GM19240 (cell line): ENCODE data around the gene PADI6.
"Not testable (repeated sequence)": the region's sequence is repeated elsewhere in the genome, so short reads cannot be mapped to it uniquely, and the experiment has no call there.

Experiments
- DNase-seq: peaks from one replicate; pipeline ENCODE4 v3.0.0; 2011; ENCODE audit warnings: low spot score; ENCODE audit not compliant: insufficient read length

Gene PADI6

GRCh38 chr1:17404034-17404684 is 32.2 kb downstream of the PADI6 start:
- DNase-seq, result no peak

GRCh38 chr1:17404820-17405219 is 32.8 kb downstream of the PADI6 start:
- no peak for DNase-seq

GRCh38 chr1:17405898-17406759 is 34.1 kb downstream of the PADI6 start:
- peak; percentile 62 for DNase-seq

GRCh38 chr1:17406760-17407475 is 34.9 kb downstream of the PADI6 start:
- not testable (repeated sequence) for DNase-seq

- not testable (repeated sequence) for DNase-seq
These were observed 36.0 kb downstream of the PADI6 start for GRCh38 chr1:17407786-17408514.

DNA sequence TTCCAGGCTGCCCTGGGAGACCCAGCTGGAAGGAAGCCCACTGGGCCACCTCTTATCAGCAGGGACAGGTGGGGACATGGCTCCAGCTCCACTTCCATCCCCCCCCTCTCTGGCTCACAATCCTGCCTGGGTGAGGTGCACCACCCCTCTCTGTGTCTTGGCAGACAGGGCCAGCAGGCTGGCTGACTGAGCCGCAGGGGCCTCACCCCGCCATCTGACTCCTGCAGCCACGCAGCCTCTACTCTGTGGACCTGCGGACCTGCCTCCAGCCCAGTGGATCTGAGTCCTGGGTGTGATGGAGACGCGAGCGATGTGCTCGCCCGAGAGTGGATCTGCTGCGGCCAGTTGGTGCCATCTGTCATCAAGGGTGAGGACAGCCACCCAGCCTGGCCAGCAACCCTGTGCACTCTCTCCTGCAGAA is 37.4 kb downstream of the PADI6 start:
- DNase-seq, result no peak

DNA sequence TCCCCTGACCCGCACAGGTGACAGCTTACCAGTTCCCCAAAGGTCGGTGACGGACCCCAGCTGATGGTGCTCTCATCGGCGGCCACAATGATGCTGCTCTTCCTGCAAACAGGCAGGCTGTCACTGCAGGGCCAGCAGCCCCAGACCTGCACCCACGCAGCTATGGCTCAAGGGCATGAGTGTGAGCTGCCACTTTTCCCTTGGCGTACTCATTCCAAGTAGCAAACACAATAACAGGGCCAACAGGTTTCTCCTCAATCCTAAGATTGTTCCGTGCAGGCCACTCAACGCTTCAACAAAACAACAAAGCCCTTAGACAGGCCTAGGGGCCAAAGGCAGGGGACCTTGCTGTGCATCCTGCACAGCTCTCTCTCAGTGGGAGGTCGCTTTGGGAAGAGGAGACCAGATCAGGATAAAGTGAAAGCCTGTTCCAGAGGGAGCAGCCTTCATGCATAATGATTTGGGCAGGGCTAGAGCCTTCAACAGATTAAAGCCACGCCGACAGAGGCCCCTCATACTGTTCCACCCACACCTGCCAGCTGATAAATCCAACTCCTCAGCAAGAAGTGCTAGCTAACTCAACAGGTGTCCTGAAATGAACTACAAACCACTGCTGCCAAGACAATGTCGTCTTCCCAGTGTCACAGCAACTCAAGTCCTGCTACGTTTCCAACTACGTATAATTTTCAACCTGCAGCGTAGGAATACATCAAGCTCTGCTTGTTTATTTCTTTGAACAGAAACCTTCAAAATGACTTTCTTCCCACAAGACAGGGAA is 40.3 kb downstream of the PADI6 start:
- DNase-seq, result no peak

DNA sequence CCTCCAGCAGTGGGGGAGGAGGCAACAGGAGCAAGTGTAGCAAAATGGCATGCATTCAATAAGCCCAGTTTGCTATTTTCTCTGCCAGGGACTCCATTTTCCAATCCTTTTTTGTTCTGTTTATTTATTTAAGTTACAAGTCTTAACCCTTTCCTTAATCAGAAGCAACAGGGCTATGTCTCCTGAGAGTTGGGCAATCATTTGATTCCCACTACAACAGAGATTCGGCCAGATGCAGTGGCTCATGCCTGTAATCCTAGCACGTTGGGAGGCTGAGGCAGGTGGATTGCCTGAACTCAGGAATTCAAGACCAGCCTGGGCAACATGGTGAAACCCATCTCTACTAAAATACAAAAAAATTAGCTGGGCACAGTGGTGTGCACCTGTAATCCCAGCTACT is 42.0 kb downstream of the PADI6 start:
- no peak for DNase-seq

DNA sequence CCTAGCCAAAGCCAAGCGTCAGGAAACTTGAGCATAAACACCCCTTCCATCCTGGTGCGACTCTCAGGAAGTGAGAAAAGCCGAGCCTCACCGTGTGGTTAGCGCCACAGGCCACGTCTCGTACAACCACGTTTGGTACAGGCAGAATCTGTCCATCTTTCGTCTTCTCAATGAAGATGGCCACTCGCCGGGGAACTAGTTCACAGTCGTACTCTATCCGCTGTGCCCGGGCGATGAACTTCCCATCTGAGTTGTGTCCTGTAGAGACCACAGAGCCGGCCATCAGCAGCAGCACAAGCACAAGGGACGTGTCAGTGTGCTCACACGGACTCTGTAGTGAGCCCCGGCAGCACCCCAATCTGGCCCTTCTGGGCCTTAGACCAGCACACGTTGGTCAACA is 44.4 kb downstream of the PADI6 start:
- no peak for DNase-seq

DNA sequence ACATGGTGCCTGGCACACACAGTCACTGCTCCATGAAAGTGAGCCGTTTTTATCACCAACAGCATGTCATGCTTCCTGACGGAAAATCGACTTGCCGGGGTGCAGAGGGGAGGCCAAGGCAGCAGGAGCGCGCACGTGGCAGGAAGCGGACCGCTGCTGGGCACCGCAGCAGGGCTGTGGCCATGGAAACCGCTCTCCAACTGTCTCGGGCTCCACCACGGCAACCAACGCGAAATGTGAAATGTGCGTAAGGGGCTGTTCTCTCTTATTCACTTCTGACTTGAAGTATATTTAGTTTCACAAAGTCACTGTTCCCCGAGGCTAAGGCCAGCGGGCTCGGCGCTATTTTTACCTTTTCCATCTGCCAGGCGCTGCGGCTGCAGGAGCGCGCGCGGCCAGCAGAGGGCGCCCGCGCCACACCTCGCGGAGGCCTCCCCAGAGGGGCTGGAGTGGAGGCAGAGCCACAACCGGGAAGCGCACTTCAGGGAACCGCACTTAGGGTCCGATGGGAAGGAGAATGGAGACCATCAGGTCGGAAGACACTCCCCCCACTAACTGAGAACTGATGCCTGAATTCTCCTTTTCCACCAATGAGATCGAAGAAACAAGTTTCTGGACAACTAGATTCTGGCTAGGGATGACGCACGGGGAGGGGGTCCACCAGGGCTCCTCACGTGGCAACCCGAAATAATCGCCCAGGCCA is 47.8 kb downstream of the PADI6 start:
- DNase-seq, result peak; percentile 83

- DNase-seq, result no peak
These were observed 48.5 kb downstream of the PADI6 start for GRCh38 chr1:17420391-17420918.

GRCh38 chr1:17422461-17422860 is 50.5 kb downstream of the PADI6 start:
- DNase-seq, result no peak

DNA sequence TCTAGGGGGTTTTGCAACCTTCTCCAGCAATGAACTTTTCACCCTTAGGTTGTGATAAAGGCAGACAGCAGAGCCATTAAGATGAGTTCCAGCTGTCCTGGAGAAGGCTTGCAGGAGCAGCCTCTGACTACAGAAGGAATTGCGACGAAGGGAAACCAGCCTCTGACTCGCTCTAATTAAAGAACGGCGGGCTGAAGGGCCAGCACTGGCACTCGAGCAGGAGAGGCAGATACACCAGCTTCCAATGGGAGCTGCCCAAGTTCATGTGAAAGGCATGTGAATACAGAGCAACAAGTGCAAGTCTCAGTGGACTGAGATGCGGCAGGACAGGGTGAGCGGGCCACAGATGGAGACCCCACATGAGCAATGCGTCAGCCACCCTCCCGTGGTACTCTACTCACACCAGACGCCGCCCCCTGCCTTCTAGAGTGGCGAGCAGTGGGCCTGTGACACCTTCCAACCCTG is 51.8 kb downstream of the PADI6 start:
- DNase-seq, result no peak

GRCh38 chr1:17425806-17426600 is 54.0 kb downstream of the PADI6 start:
- DNase-seq, result no peak

GRCh38 chr1:17427696-17428660 is 56.0 kb downstream of the PADI6 start:
- no peak for DNase-seq

DNA sequence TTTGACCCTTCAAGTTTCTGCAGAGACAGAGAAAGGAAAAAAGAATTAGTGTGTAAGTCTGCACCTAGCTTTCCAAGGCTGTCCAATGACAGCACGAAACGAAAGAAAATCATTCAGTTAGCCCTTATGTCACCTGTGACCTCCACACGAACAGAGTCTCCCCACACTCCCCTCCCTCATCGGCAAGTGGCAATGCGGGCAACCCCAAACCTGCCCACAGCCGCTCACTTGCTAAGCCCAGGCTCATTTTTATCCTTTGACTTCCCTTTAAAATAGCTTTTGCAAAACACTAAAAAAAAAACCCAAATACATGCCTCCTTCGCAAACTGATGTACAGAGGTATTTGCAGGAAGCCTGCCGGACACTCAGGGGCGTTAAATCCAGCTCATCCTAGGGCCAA is 57.2 kb downstream of the PADI6 start:
- DNase-seq, result no peak

DNA sequence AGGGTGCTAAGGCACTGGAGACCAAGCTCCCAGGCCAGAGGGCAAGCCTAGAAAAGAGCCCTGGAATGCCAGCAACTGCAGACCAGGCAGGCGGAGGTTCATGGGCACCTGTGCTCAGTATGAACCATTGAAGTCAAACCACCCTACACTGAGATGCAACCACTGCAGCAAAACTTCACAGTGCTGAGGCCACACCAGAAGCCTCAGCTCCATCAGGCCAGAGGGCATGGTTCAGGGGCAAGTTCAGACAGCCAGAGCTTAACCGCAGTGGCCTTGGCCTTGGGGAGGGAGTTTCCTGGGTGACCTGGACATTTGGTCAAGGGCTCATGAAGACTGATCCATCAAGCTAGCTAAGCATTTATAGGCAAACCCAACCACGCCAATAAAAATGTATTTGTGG is 60.4 kb downstream of the PADI6 start:
- no peak for DNase-seq

GRCh38 chr1:17433261-17433660 is 61.3 kb downstream of the PADI6 start:
- no peak for DNase-seq
